WERI-Rb-1 (cell line): ENCODE measurements around the gene NR3C1.

Source experiments
- DNase-seq: peaks from one replicate; pipeline ENCODE4 v3.0.0-alpha.2; 2020
- H3K27ac ChIP-seq: fragments of 250-450 bp; sonication (Bioruptor Pico); 2 replicates; pipeline ENCODE4 v1.5.1; 2020; ENCODE audit warnings: mild to moderate bottlenecking, moderate library complexity
- H3K27me3 ChIP-seq: fragments of 250-450 bp; sonication (Bioruptor Pico); 2 replicates; pipeline ENCODE4 v1.5.1; 2021; ENCODE audit warnings: mild to moderate bottlenecking, low read depth, moderate library complexity; ENCODE audit not compliant: insufficient read depth, severe bottlenecking
- H3K36me3 ChIP-seq: fragments of 250-450 bp; sonication (Bioruptor Pico); 2 replicates; pipeline ENCODE4 v1.5.1; 2020; ENCODE audit warnings: mild to moderate bottlenecking, moderate library complexity
- H3K4me3 ChIP-seq: 2 replicates; pipeline ENCODE4 v1.5.1; 2011; ENCODE audit warnings: low read depth, mild to moderate bottlenecking, control low read depth, low read length
- H3K9me3 ChIP-seq: fragments of 250-450 bp; sonication (Bioruptor Pico); 2 replicates; pipeline ENCODE4 v1.5.1; 2021; ENCODE audit warnings: mild to moderate bottlenecking, moderate library complexity; ENCODE audit not compliant: severe bottlenecking
- CTCF ChIP-seq: IDR thresholded peaks from 2 replicates; pipeline ENCODE4 v1.5.1; 2011; ENCODE audit warnings: low read depth, mild to moderate bottlenecking, control low read depth, inconsistent platforms, low read length

NR3C1 gene

GRCh38 chr5:143393524-143393923 lies 10.0 kb downstream of the NR3C1 start:
- Histone ChIP-seq H3K36me3 (no peaks in the 10 kb centered on the region), H3K4me3 (no peak overlapping the region), H3K27me3 (no peaks in the 10 kb centered on the region), H3K27ac (no peak overlapping the region), H3K9me3 (no peaks in the 10 kb centered on the region)
- no peak for TF ChIP-seq CTCF
- DNase-seq: no peak

GRCh38 chr5:143390941-143391340 lies 12.5 kb downstream of the NR3C1 start:
- TF ChIP-seq CTCF: no peak
- H3K4me3 ChIP-seq: no peak overlapping the region
- no peaks in the 10 kb centered on the region for H3K27me3 ChIP-seq

GRCh38 chr5:143390258-143390657 lies 13.2 kb downstream of the NR3C1 start:
- Histone ChIP-seq H3K9me3 (peaks cover 4% of the 10 kb centered on the region), H3K4me3 (no peak overlapping the region), H3K27ac (no peak overlapping the region), H3K36me3 (no peaks in the 10 kb centered on the region), H3K27me3 (no peaks in the 10 kb centered on the region)
- no peak for TF ChIP-seq CTCF
- DNase-seq: no peak

More at GRCh38 chr5:143390941-143391340, 12.5 kb downstream of the NR3C1 start:
- no peak overlapping the region for H3K27ac ChIP-seq
- no peaks in the 10 kb centered on the region for H3K9me3 ChIP-seq
- no peak for DNase-seq
- no peaks in the 10 kb centered on the region for H3K36me3 ChIP-seq

GRCh38 chr5:143386725-143387124 lies 16.8 kb downstream of the NR3C1 start:
- Histone ChIP-seq H3K9me3 (peaks cover 13% of the 10 kb centered on the region), H3K27me3 (no peaks in the 10 kb centered on the region), H3K36me3 (no peaks in the 10 kb centered on the region), H3K4me3 (no peak overlapping the region), H3K27ac (no peak overlapping the region)
- no peak for TF ChIP-seq CTCF
- DNase-seq: no peak

- DNase-seq: no peak
- Histone ChIP-seq H3K4me3 (no peak overlapping the region), H3K36me3 (no peaks in the 10 kb centered on the region), H3K9me3 (peaks cover 13% of the 10 kb centered on the region), H3K27ac (no peak overlapping the region), H3K27me3 (no peaks in the 10 kb centered on the region)
- TF ChIP-seq CTCF: no peak
Observed at GRCh38 chr5:143384865-143385657, 18.4 kb downstream of the NR3C1 start.

- Histone ChIP-seq H3K36me3 (no peaks in the 10 kb centered on the region), H3K27ac (no peak overlapping the region), H3K4me3 (no peak overlapping the region), H3K27me3 (no peaks in the 10 kb centered on the region), H3K9me3 (peaks cover 13% of the 10 kb centered on the region)
- DNase-seq: no peak
- TF ChIP-seq CTCF: no peak
Observed at GRCh38 chr5:143383988-143384387, 19.5 kb downstream of the NR3C1 start.
